Measurements from ENCODE around the gene S100A16.

S100A16 gene

DNA sequence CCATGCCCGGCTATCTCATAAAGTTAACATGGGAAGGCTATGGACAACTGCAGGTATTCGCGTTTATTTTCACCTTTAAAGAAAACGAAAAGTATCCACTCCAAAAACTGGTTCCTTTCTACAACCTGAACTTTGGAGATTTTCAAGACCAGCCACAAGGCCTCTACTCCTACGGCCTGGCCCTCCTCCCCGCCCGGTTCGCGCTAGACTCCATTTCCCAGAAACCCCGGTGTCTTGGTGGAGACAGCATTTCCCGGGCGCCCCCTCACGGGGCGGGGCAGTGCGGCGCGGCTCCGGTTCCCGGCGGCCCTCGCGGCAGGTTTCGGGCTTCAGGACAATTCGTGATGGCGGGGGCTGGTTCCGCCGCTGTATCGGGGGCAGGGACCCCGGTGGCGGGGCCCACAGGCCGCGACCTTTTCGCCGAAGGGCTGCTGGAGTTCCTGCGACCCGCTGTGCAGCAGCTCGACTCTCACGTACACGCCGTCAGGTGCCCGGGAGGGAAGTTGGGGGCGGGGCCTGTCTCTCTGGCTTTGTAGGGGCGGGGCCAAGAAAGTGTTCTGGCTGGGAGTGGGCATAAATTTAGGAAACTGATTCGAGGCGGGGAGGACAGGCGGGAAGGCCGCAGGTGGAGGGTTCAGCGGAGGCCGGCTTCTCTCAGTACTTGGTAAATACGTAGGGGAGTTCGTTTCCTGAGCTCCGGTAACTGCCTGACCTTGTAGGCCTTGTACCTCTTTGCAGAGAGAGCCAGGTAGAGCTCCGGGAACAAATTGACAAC, 45.6 kb upstream of the S100A16 start, which contains the start of gene SNAPIN:
TSS of gene SNAPIN (plus strand) at position 304 of the 775 bp plus-strand sequence. CDS start at position 345, 41 bp downstream.
- Histone ChIP-seq H4K8ac (ENCODE audit: low read depth, low read length) (no peak within 1 kb of the TSS), H3K56ac (ENCODE audit: low read length) (peak within 1 kb of the TSS; percentile 94), H3K4ac (ENCODE audit: low read depth, low read length) (no peak within 1 kb of the TSS), H2BK5ac (ENCODE audit: low read length) (peak within 1 kb of the TSS; percentile 77), H3K36me3 (ENCODE audit: control insufficient read depth, insufficient read depth, low read length) (peaks cover 10% of the 10 kb centered on the region), H3K27me3 (ENCODE audit: insufficient read depth, low read length, poor library complexity) (no peaks in the 10 kb centered on the region), H3K4me1 (ENCODE audit: control insufficient read depth, low read depth, low read length) (peaks cover 3% of the 10 kb centered on the region), H3K4me2 (ENCODE audit: low read length) (peak within 1 kb of the TSS; percentile 98), H3K23ac (ENCODE audit: low read length) (no peak within 1 kb of the TSS), H2AK5ac (ENCODE audit: low read length) (no peak within 1 kb of the TSS), H3K9ac (ENCODE audit: low read length) (peak within 1 kb of the TSS; percentile 88), H3K4me3 (ENCODE audit: low read length) (peak within 1 kb of the TSS; percentile 91), H4K5ac (ENCODE audit: low read length) (no peak within 1 kb of the TSS), H3K79me2 (ENCODE audit: control insufficient read depth, insufficient read depth, low read length) (peaks cover 4% of the 10 kb centered on the region), H2BK120ac (ENCODE audit: low read depth, low read length) (no peak within 1 kb of the TSS), H3K18ac (ENCODE audit: low read length) (peak within 1 kb of the TSS; percentile 63), H3K27ac (ENCODE audit: low read depth, low read length) (peak within 1 kb of the TSS; percentile 83), H3K79me1 (ENCODE audit: low read length) (peaks cover 4% of the 10 kb centered on the region), H2BK15ac (replicated peaks; ENCODE audit: low read depth) (no peak within 1 kb of the TSS)
- WGBS (ENCODE audit: extremely low coverage, insufficient coverage, low lambda C conversion rate), result no CpG with 5 or more reads among the region's 53 CpGs
- peak; percentile 95 for DNase-seq

DNA sequence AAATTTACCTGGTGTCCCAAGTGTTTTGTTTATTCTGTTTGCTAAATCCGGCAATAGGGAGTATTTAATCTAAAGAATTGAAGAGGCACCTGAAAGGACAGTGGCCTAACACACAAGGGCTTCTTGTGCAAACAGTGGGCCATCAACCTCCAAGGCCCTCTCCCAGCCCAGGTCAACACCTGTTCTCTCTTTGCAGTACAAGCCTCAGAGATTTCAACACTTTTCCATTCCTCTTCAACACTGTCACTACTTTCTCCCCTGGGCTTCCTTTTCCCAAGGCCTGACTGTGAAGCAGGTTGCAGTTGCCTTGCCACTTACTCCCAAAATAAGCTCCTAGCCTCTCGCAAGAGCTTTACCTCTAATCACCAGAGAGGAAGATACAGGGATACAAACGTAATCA, 42.4 kb upstream of the S100A16 start:
- Histone ChIP-seq H3K4me1 (ENCODE audit: control insufficient read depth, low read depth, low read length) (peaks cover 3% of the 10 kb centered on the region), H3K4me2 (ENCODE audit: low read length) (no peak overlapping the region), H3K36me3 (ENCODE audit: control insufficient read depth, insufficient read depth, low read length) (no peaks in the 10 kb centered on the region), H3K79me2 (ENCODE audit: control insufficient read depth, insufficient read depth, low read length) (peaks cover 4% of the 10 kb centered on the region), H3K56ac (ENCODE audit: low read length) (no peak overlapping the region), H2AK5ac (ENCODE audit: low read length) (no peak overlapping the region), H2BK120ac (ENCODE audit: low read depth, low read length) (no peak overlapping the region), H4K8ac (ENCODE audit: low read depth, low read length) (no peak overlapping the region), H2BK15ac (replicated peaks; ENCODE audit: low read depth) (no peak overlapping the region), H4K5ac (ENCODE audit: low read length) (no peak overlapping the region), H3K4me3 (ENCODE audit: low read length) (no peak overlapping the region), H3K23ac (ENCODE audit: low read length) (no peak overlapping the region), H3K27me3 (ENCODE audit: insufficient read depth, low read length, poor library complexity) (no peaks in the 10 kb centered on the region), H3K9ac (ENCODE audit: low read length) (no peak overlapping the region), H3K18ac (ENCODE audit: low read length) (no peak overlapping the region), H3K4ac (ENCODE audit: low read depth, low read length) (no peak overlapping the region), H2BK5ac (ENCODE audit: low read length) (no peak overlapping the region), H3K79me1 (ENCODE audit: low read length) (peaks cover 4% of the 10 kb centered on the region), H3K27ac (ENCODE audit: low read depth, low read length) (no peak overlapping the region)
- no peak for DNase-seq
- WGBS (ENCODE audit: extremely low coverage, insufficient coverage, low lambda C conversion rate), result no CpG with 5 or more reads among the region's 3 CpGs

DNA sequence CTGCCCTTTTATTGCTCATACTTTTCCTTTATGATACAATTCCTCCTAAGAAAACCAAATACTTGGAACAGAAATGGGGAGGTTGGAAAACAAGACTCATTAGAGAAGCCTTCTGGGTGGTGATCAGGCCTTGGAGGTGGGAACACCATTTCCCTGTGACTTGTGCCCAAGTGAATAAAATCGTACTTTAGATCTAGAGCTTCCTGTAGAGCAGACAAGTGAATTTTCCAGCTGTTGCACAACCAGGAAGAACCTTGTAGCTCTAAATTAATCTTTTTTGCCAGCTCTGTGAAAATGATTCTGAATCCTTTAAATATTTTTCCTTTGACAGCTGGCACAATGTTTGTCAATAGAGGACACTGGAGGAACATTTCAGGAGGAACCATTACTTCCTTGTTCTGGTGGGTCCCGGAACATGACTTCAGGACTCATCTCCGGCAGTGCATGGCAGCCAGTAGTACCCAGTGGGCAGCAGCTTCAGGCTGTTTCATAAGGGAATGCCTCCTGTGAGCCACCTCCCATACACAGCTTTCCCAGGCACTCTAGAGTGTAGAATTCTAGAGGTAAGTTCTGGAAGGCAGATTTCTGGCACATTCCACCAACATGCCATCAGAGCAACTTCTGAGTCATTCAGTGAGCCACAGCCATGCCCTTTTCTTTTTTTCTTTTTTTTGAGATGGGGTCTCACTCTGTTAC, 40.0 kb upstream of the S100A16 start:
- peak; percentile 63 for DNase-seq
- Histone ChIP-seq H3K27ac (ENCODE audit: low read depth, low read length) (no peak overlapping the region), H3K79me2 (ENCODE audit: control insufficient read depth, insufficient read depth, low read length) (no peaks in the 10 kb centered on the region)

DNA sequence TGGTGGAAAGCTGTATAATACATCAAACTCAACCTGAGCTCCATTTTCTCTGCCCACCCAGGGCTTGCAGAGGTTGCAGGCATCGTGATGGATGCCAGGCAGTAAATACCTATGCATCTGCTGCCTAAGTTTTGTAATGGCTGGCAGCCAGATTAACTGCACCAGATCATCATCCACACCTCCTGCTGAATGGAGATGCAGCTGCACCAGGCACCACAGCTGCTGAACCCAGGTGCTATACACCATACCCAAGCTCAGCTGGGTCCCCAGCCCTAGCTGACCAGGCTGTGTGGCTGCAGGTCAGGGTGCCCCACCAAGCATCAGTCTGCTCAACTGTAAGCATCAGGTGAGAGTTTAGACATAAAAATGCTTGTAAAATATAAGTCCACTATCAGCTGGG, 38.8 kb upstream of the S100A16 start:
- no peak overlapping the region for H4K8ac ChIP-seq (ENCODE audit: low read depth, low read length)
- no peak overlapping the region for H2BK5ac ChIP-seq (ENCODE audit: low read length)
- no peaks in the 10 kb centered on the region for H3K79me2 ChIP-seq (ENCODE audit: control insufficient read depth, insufficient read depth, low read length)
- no peak overlapping the region for H3K4me3 ChIP-seq (ENCODE audit: low read length)
- H3K18ac ChIP-seq (ENCODE audit: low read length), result no peak overlapping the region
- H3K79me1 ChIP-seq (ENCODE audit: low read length), result no peaks in the 10 kb centered on the region
- no peaks in the 10 kb centered on the region for H3K27me3 ChIP-seq (ENCODE audit: insufficient read depth, low read length, poor library complexity)
- no peak overlapping the region for H3K9ac ChIP-seq (ENCODE audit: low read length)
- H2BK15ac ChIP-seq (replicated peaks; ENCODE audit: low read depth), result no peak overlapping the region
- no peak overlapping the region for H3K4me2 ChIP-seq (ENCODE audit: low read length)
- no peak overlapping the region for H2BK120ac ChIP-seq (ENCODE audit: low read depth, low read length)
- no CpG with 5 or more reads among the region's 1 CpG for WGBS (ENCODE audit: extremely low coverage, insufficient coverage, low lambda C conversion rate)
- no peak overlapping the region for H3K56ac ChIP-seq (ENCODE audit: low read length)
- H3K27ac ChIP-seq (ENCODE audit: low read depth, low read length), result no peak overlapping the region
- peaks cover 2% of the 10 kb centered on the region for H3K4me1 ChIP-seq (ENCODE audit: control insufficient read depth, low read depth, low read length)
- H3K23ac ChIP-seq (ENCODE audit: low read length), result no peak overlapping the region
- no peaks in the 10 kb centered on the region for H3K36me3 ChIP-seq (ENCODE audit: control insufficient read depth, insufficient read depth, low read length)
- H4K5ac ChIP-seq (ENCODE audit: low read length), result no peak overlapping the region
- no peak overlapping the region for H3K4ac ChIP-seq (ENCODE audit: low read depth, low read length)
- H2AK5ac ChIP-seq (ENCODE audit: low read length), result peak overlapping the region; percentile 18
- no peak for DNase-seq

More for the DNA sequence above, 40.0 kb upstream of the S100A16 start:
- Histone ChIP-seq H3K4ac (ENCODE audit: low read depth, low read length) (no peak overlapping the region), H3K18ac (ENCODE audit: low read length) (no peak overlapping the region), H3K79me1 (ENCODE audit: low read length) (no peaks in the 10 kb centered on the region), H2BK120ac (ENCODE audit: low read depth, low read length) (no peak overlapping the region), H3K4me1 (ENCODE audit: control insufficient read depth, low read depth, low read length) (peaks cover 2% of the 10 kb centered on the region), H3K4me3 (ENCODE audit: low read length) (no peak overlapping the region), H3K4me2 (ENCODE audit: low read length) (no peak overlapping the region), H4K8ac (ENCODE audit: low read depth, low read length) (no peak overlapping the region), H3K27me3 (ENCODE audit: insufficient read depth, low read length, poor library complexity) (no peaks in the 10 kb centered on the region), H2AK5ac (ENCODE audit: low read length) (no peak overlapping the region), H2BK15ac (replicated peaks; ENCODE audit: low read depth) (no peak overlapping the region), H3K9ac (ENCODE audit: low read length) (no peak overlapping the region), H4K5ac (ENCODE audit: low read length) (no peak overlapping the region), H3K36me3 (ENCODE audit: control insufficient read depth, insufficient read depth, low read length) (no peaks in the 10 kb centered on the region), H2BK5ac (ENCODE audit: low read length) (no peak overlapping the region), H3K56ac (ENCODE audit: low read length) (no peak overlapping the region), H3K23ac (ENCODE audit: low read length) (no peak overlapping the region)
- no CpG with 5 or more reads among the region's 3 CpGs for WGBS (ENCODE audit: extremely low coverage, insufficient coverage, low lambda C conversion rate)

DNA sequence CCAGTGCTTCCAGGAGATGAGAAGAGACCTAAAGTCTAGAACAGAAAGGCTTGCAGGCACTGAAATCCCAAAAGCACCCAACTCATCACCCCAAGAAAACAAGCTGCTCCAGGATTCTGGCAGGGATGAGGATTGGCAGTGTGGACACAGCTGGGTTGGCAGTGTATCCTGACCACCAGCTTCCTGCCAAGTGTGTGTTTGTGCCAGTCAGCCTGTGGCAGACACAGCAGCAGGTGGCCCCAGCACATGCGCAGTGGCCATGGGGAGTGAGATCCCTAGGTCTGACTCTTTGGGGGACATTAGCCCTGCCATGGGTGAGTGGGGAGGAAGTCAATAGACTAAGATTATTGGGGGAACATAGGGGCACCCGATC, 36.9 kb upstream of the S100A16 start:
- Histone ChIP-seq H2BK120ac (ENCODE audit: low read depth, low read length) (no peak overlapping the region), H3K4me3 (ENCODE audit: low read length) (no peak overlapping the region), H3K79me2 (ENCODE audit: control insufficient read depth, insufficient read depth, low read length) (no peaks in the 10 kb centered on the region), H3K18ac (ENCODE audit: low read length) (no peak overlapping the region), H3K4ac (ENCODE audit: low read depth, low read length) (no peak overlapping the region), H3K23ac (ENCODE audit: low read length) (no peak overlapping the region), H3K36me3 (ENCODE audit: control insufficient read depth, insufficient read depth, low read length) (peaks cover 8% of the 10 kb centered on the region), H3K9ac (ENCODE audit: low read length) (no peak overlapping the region), H2BK15ac (replicated peaks; ENCODE audit: low read depth) (no peak overlapping the region), H3K4me1 (ENCODE audit: control insufficient read depth, low read depth, low read length) (peaks cover 2% of the 10 kb centered on the region), H3K4me2 (ENCODE audit: low read length) (no peak overlapping the region), H3K79me1 (ENCODE audit: low read length) (no peaks in the 10 kb centered on the region), H4K5ac (ENCODE audit: low read length) (no peak overlapping the region), H3K27me3 (ENCODE audit: insufficient read depth, low read length, poor library complexity) (no peaks in the 10 kb centered on the region), H2AK5ac (ENCODE audit: low read length) (no peak overlapping the region), H3K27ac (ENCODE audit: low read depth, low read length) (no peak overlapping the region), H2BK5ac (ENCODE audit: low read length) (no peak overlapping the region), H3K56ac (ENCODE audit: low read length) (no peak overlapping the region), H4K8ac (ENCODE audit: low read depth, low read length) (no peak overlapping the region)
- no peak for DNase-seq
- no CpG with 5 or more reads among the region's 2 CpGs for WGBS (ENCODE audit: extremely low coverage, insufficient coverage, low lambda C conversion rate)
